Measurements from ENCODE around the gene EIF4ENIF1.

DNA sequence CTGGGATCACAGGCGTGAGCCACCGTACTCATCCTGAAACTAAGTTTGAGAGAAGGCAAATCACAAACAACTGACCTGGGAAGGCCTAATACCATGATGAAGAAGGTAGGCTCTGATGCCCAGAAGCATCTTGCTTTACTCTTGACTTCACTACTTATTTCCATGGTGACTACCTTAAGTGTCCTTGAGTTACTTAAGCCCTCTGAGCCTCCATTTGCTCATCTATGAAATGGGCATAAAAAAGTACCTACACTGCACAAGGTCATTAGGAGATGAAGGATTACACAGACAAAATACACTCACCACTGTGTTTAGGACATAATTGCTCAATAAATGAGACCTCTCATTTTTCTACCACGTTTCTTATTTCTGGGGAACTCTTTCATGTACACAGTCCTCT, 27.9 kb downstream of the EIF4ENIF1 start:
- TF ChIP-seq YY1 (IDR thresholded peaks at IDR 0.05; ENCODE audit: insufficient read depth, insufficient read length) (no peak), ZNF274 (IDR thresholded peaks at IDR 0.05; ENCODE audit: low read depth, low read length) (no peak), SUZ12 (IDR thresholded peaks at IDR 0.05; ENCODE audit: extremely low read depth, insufficient read depth, insufficient read length) (no peak)

Data from NT2/D1 (cell line).